ENCODE data around the gene POLR2E. TPM values are rescaled to one million over a fixed set of nuclear protein-coding genes. Genes with fewer than 3 reads are reported as not detected.
A peak's percentile ranks its signal among the peaks of the same experiment; 100 is the strongest.

Gene POLR2E
- total and polyA plus RNA-seq, 2 of the 8 experiments (the other 6 are each of a cell fraction or from before 2014, with no cell fraction given) = 281 to 381 TPM

DNA sequence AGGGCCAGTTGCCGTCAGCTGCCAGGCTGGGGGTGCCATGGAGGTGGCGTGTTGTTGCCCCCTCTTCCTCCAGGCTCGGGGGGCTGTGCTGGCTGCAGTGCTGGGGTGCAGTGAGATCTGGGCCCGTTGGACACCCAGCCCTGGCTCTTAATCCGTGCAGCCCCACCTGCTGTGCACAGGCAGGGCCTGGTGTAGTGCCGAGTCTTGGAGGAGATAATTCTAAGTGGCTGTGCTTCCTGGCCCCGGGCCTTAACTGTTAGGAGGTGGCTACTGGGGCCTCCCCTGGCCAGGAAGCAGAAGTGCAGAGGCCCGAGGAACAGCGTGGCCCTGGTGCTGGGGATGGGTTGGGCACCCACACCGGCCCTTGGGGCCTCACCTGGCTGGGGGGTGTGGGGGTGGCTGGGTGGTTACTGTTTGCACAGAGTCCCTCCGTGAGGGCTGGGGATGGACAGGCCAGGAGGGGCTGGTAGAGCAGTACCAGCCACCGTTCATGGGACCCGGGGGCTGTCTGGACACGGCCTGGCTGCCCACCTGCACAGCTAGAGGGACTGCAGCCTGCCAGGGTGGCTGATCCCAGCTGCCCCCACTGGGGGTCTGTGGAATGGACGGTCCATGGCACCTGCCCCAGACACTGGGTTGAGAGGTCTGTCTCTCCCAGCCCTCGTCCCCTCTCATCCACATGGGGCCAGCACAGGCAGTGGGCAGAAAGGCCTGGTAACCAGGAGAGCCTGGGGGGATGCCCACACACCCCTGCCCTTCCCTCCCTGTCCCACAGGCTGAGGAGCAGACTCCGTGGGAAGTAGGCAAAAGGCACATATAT lies 11.9 kb upstream of the POLR2E start (continued):
- TF ChIP-seq SP2 (IDR thresholded peaks at IDR 0.05; ENCODE audit: low read length) = no peak
- TF ChIP-seq POLR2AphosphoS5 (IDR thresholded peaks at IDR 0.05; ENCODE audit: low read depth, low read length) = peak; percentile 26; the same call in 1 of the 2 replicates
- TF ChIP-seq EZH2 (IDR thresholded peaks at IDR 0.05; ENCODE audit: low read depth, low read length, severe bottlenecking) = no peak
- TF ChIP-seq SRF (IDR thresholded peaks at IDR 0.05; ENCODE audit: low read depth, low read length) = no peak
- no peak for TF ChIP-seq BACH1 (IDR thresholded peaks at IDR 0.05; ENCODE audit: low read length)
- no peak for TF ChIP-seq NANOG (IDR thresholded peaks at IDR 0.05; ENCODE audit: insufficient read depth, low read depth, low read length, poor library complexity, severe bottlenecking)
- no peak for TF ChIP-seq TAF7 (optimal IDR thresholded peaks at IDR 0.05; ENCODE audit: borderline replicate concordance, low read depth, low read length)
- TF ChIP-seq TCF12 (IDR thresholded peaks at IDR 0.05; ENCODE audit: low read depth, low read length) = no peak
- no peak for TF ChIP-seq SAP30 (IDR thresholded peaks at IDR 0.05; ENCODE audit: insufficient read depth, insufficient replicate concordance, low read length)
- TF ChIP-seq POLR2A (IDR thresholded peaks at IDR 0.05; ENCODE audit: control extremely low read depth in 1 of 2, low read depth in 2 of 2, low read length in 2 of 2) = peak in 1 of 2 experiments; percentile 7; a peak in 1 of 3 replicates
- TF ChIP-seq RAD21 (IDR thresholded peaks at IDR 0.05 in 1 of 2, conservative IDR thresholded peaks at IDR 0.05 in 1 of 2; ENCODE audit: low read depth in 2 of 2, low read length in 2 of 2) = no peak; a peak in 1 of 4 replicates
- no peak for TF ChIP-seq JUN (IDR thresholded peaks at IDR 0.05; ENCODE audit: low read depth, low read length)
- TF ChIP-seq TBP (IDR thresholded peaks at IDR 0.05; ENCODE audit: low read depth, low read length) = no peak
- TF ChIP-seq, protein P1, sequence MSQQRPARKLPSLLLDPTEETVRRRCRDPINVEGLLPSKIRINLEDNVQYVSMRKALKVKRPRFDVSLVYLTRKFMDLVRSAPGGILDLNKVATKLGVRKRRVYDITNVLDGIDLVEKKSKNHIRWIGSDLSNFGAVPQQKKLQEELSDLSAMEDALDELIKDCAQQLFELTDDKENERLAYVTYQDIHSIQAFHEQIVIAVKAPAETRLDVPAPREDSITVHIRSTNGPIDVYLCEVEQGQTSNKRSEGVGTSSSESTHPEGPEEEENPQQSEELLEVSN (IDR thresholded peaks at IDR 0.05) = no peak
- no peak for TF ChIP-seq YY1 (IDR thresholded peaks at IDR 0.05; ENCODE audit: low read depth, low read length)
- no peak for TF ChIP-seq CTBP2 (IDR thresholded peaks at IDR 0.05; ENCODE audit: borderline replicate concordance, insufficient read depth, insufficient read length, low read length)
